ENCODE measurements around the gene PLA2G4B.

PLA2G4B gene

GRCh38 chr15:41851755-41852370, 13.2 kb downstream of the PLA2G4B start:
- DNase-seq, result no peak

GRCh38 chr15:41852736-41853590, 14.3 kb downstream of the PLA2G4B start:
- no peak for DNase-seq

- DNase-seq, result no peak
Observed at GRCh38 chr15:41853831-41854230, 15.2 kb downstream of the PLA2G4B start.

GRCh38 chr15:41854443-41854842, 15.8 kb downstream of the PLA2G4B start:
- no peak for DNase-seq

GRCh38 chr15:41855261-41855961, 16.8 kb downstream of the PLA2G4B start:
- no peak for DNase-seq

GRCh38 chr15:41856262-41856661, 17.6 kb downstream of the PLA2G4B start:
- DNase-seq, result no peak

- no peak for DNase-seq
Observed at GRCh38 chr15:41856716-41857115, 18.1 kb downstream of the PLA2G4B start.

- DNase-seq, result no peak
Observed at GRCh38 chr15:41857316-41857715, 18.7 kb downstream of the PLA2G4B start.

GRCh38 chr15:41858756-41859155, 20.1 kb downstream of the PLA2G4B start:
- DNase-seq, result no peak

- DNase-seq, result no peak
Observed at GRCh38 chr15:41860049-41860828, 21.6 kb downstream of the PLA2G4B start.

- DNase-seq, result no peak
Observed at GRCh38 chr15:41861736-41862356, 23.2 kb downstream of the PLA2G4B start.

GRCh38 chr15:41862515-41863116, 24.0 kb downstream of the PLA2G4B start:
- no peak for DNase-seq

GRCh38 chr15:41865490-41866055, 26.9 kb downstream of the PLA2G4B start:
- DNase-seq, result no peak

GRCh38 chr15:41866263-41866703, 27.6 kb downstream of the PLA2G4B start:
- no peak for DNase-seq

GRCh38 chr15:41866872-41867579, 28.4 kb downstream of the PLA2G4B start:
- DNase-seq, result no peak

GRCh38 chr15:41868321-41868720, 29.7 kb downstream of the PLA2G4B start:
- no peak for DNase-seq

- DNase-seq, result no peak
Observed at GRCh38 chr15:41869770-41870688, 31.4 kb downstream of the PLA2G4B start.

- no peak for DNase-seq
Observed at GRCh38 chr15:41870689-41871081, 32.0 kb downstream of the PLA2G4B start.

- DNase-seq, result no peak
Observed at GRCh38 chr15:41871175-41871905, 32.7 kb downstream of the PLA2G4B start.
